ENCODE data around the gene RPS6KA4. TPM values are rescaled to one million over a fixed set of nuclear protein-coding genes. Genes with fewer than 3 reads are reported as not detected.

RPS6KA4 gene
- polyA plus RNA-seq, 1 of the 3 experiments (the other 2 are of a cell fraction), result 43.4 TPM

DNA sequence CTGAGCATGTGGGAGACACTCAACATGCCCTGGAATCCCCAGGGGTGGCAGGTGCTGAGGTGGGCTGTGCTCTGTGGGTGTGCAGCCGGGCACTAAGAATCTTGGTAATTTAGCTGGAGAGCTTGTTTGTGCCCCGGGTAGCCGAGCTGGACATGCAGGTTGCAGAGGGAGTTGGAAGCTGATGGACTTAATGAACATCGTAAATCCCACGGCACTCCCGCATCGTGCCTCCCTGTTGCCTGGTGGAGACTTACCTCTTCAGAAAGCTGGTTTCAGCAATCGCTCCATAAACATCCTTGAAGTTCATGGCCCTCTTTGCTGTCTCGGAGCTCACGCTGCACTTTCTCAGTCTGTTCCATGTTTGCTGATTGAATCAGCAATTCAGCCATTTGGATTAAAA is 29.9 kb downstream of the RPS6KA4 start:
- CTCF ChIA-PET, result interaction anchor here (1.4 kb wide), 1 partner anchor 261 kb away, joined by 3 read pairs; no protein-coding TSS in a partner anchor
- TF ChIP-seq GABPA (IDR thresholded peaks at IDR 0.05; ENCODE audit: low read depth) (no peak), TAF1 (IDR thresholded peaks at IDR 0.05; ENCODE audit: borderline replicate concordance, low read depth, low read length) (no peak), FOSL2 (IDR thresholded peaks at IDR 0.05; ENCODE audit: borderline replicate concordance, low read depth) (no peak), FOXJ3 (CRISPR knock-in tag; IDR thresholded peaks at IDR 0.05) (no peak), TCF12 (IDR thresholded peaks at IDR 0.05) (no peak), ELF1 (IDR thresholded peaks at IDR 0.05) (no peak), JUND (IDR thresholded peaks at IDR 0.05) (no peak), EP300 (IDR thresholded peaks at IDR 0.05; ENCODE audit: borderline replicate concordance in 1 of 2, low read depth in 1 of 2, low read length in 1 of 2) (no peak), RFX5 (IDR thresholded peaks at IDR 0.05; ENCODE audit: low read length) (no peak)
- TF ChIP-seq, protein P1, sequence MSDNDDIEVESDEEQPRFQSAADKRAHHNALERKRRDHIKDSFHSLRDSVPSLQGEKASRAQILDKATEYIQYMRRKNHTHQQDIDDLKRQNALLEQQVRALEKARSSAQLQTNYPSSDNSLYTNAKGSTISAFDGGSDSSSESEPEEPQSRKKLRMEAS (IDR thresholded peaks at IDR 0.05; ENCODE audit: low read depth), result no peak
- TF ChIP-seq, protein P2, sequence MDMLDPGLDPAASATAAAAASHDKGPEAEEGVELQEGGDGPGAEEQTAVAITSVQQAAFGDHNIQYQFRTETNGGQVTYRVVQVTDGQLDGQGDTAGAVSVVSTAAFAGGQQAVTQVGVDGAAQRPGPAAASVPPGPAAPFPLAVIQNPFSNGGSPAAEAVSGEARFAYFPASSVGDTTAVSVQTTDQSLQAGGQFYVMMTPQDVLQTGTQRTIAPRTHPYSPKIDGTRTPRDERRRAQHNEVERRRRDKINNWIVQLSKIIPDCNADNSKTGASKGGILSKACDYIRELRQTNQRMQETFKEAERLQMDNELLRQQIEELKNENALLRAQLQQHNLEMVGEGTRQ (IDR thresholded peaks at IDR 0.05; ENCODE audit: borderline replicate concordance, low read depth, low read length), result no peak
- TF ChIP-seq, protein P3, sequence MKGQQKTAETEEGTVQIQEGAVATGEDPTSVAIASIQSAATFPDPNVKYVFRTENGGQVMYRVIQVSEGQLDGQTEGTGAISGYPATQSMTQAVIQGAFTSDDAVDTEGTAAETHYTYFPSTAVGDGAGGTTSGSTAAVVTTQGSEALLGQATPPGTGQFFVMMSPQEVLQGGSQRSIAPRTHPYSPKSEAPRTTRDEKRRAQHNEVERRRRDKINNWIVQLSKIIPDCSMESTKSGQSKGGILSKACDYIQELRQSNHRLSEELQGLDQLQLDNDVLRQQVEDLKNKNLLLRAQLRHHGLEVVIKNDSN (IDR thresholded peaks at IDR 0.05; ENCODE audit: borderline replicate concordance, low read depth), result no peak
- no peaks in the 10 kb centered on the region for H3K9me3 ChIP-seq
- no peaks in the 10 kb centered on the region for H3K79me2 ChIP-seq (ENCODE audit: insufficient read depth)
- H3K9me2 ChIP-seq, result no peaks in the 10 kb centered on the region
- H4K20me1 ChIP-seq (ENCODE audit: insufficient read depth), result no peaks in the 10 kb centered on the region
- no peaks in the 10 kb centered on the region for H3K36me3 ChIP-seq (replicated peaks in 1 of 2; ENCODE audit: control insufficient read depth in 1 of 2, insufficient read depth in 2 of 2, low read length in 1 of 2)
- no peak overlapping the region for H3K4me2 ChIP-seq
- POLR2A ChIA-PET, result interaction anchor here (0.8 kb wide), 1 partner anchor 15 kb away, joined by 3 read pairs; no protein-coding TSS in a partner anchor
- no peak overlapping the region for H3K27ac ChIP-seq (ENCODE audit: low read depth in 2 of 2, low read length in 1 of 2)
- H3K4me3 ChIP-seq (ENCODE audit: low read depth in 2 of 2, low read length in 1 of 2), result no peak overlapping the region
- H3K4me1 ChIP-seq (ENCODE audit: control insufficient read depth in 1 of 2, insufficient read depth in 2 of 2, low read depth in 1 of 2, low read length in 1 of 2), result no peaks in the 10 kb centered on the region; a peak in 1 of 4 replicates
- no peaks in the 10 kb centered on the region; the same call in 1 of the 2 replicates for H3K27me3 ChIP-seq (ENCODE audit: insufficient read depth)
- WGBS (ENCODE audit: low lambda C conversion rate), result 55% methylated on average over 10 of the region's 10 CpGs
- DNase-seq, result no peak
- no peak overlapping the region for H2AFZ ChIP-seq (ENCODE audit: low read depth)
- no peaks in the 10 kb centered on the region for H3F3A ChIP-seq (replicated peaks; ENCODE audit: insufficient read depth)
- H3K9ac ChIP-seq, result no peak overlapping the region

DNA sequence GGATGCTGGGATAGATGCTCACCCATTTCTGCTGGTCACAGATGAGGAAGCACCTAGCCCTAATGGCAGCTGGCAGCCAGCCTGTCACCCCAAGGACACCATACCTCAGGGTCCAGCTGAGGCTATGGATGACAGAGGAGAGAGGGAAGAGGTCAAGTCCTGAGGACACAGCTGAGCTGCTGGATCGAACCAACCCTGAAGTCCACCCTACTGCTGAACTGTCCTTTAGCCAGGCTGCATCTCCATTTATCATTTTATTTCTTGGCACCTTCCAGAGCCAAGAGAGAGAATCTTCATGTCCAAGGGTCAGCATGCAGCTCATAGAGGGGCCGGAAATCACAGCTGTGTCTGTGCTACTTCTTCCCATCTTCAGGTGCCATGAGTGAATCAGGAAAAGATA is 30.9 kb downstream of the RPS6KA4 start:
- ChIA-PET POLR2A (interaction anchor here (0.8 kb wide), 1 partner anchor 16 kb away, joined by 3 read pairs; no protein-coding TSS in a partner anchor), CTCF (interaction anchor here (1.0 to 2.7 kb wide), 3 partner anchors 17 to 260 kb away, joined by 3 to 11 read pairs (median 3); no protein-coding TSS in a partner anchor)
- no peak for DNase-seq
- Histone ChIP-seq H3K4me1 (ENCODE audit: control insufficient read depth in 1 of 2, insufficient read depth in 2 of 2, low read depth in 1 of 2, low read length in 1 of 2) (no peaks in the 10 kb centered on the region; a peak in 1 of 4 replicates), H3K27ac (ENCODE audit: low read depth in 2 of 2, low read length in 1 of 2) (no peak overlapping the region), H3K27me3 (ENCODE audit: insufficient read depth) (peaks cover 4% of the 10 kb centered on the region; the same call in 1 of the 2 replicates), H3K4me3 (ENCODE audit: low read depth in 2 of 2, low read length in 1 of 2) (no peak overlapping the region), H4K20me1 (ENCODE audit: insufficient read depth) (no peaks in the 10 kb centered on the region), H3K9me2 (no peaks in the 10 kb centered on the region), H3K9me3 (no peaks in the 10 kb centered on the region), H3F3A (replicated peaks; ENCODE audit: insufficient read depth) (no peaks in the 10 kb centered on the region), H2AFZ (ENCODE audit: low read depth) (no peak overlapping the region), H3K79me2 (ENCODE audit: insufficient read depth) (no peaks in the 10 kb centered on the region), H3K4me2 (no peak overlapping the region), H3K36me3 (replicated peaks in 1 of 2; ENCODE audit: control insufficient read depth in 1 of 2, insufficient read depth in 2 of 2, low read length in 1 of 2) (no peaks in the 10 kb centered on the region), H3K9ac (no peak overlapping the region)
- 33% methylated on average over 2 of the region's 2 CpGs for WGBS (ENCODE audit: low lambda C conversion rate)
- TF ChIP-seq, protein P4, sequence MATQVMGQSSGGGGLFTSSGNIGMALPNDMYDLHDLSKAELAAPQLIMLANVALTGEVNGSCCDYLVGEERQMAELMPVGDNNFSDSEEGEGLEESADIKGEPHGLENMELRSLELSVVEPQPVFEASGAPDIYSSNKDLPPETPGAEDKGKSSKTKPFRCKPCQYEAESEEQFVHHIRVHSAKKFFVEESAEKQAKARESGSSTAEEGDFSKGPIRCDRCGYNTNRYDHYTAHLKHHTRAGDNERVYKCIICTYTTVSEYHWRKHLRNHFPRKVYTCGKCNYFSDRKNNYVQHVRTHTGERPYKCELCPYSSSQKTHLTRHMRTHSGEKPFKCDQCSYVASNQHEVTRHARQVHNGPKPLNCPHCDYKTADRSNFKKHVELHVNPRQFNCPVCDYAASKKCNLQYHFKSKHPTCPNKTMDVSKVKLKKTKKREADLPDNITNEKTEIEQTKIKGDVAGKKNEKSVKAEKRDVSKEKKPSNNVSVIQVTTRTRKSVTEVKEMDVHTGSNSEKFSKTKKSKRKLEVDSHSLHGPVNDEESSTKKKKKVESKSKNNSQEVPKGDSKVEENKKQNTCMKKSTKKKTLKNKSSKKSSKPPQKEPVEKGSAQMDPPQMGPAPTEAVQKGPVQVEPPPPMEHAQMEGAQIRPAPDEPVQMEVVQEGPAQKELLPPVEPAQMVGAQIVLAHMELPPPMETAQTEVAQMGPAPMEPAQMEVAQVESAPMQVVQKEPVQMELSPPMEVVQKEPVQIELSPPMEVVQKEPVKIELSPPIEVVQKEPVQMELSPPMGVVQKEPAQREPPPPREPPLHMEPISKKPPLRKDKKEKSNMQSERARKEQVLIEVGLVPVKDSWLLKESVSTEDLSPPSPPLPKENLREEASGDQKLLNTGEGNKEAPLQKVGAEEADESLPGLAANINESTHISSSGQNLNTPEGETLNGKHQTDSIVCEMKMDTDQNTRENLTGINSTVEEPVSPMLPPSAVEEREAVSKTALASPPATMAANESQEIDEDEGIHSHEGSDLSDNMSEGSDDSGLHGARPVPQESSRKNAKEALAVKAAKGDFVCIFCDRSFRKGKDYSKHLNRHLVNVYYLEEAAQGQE (IDR thresholded peaks at IDR 0.05; ENCODE audit: low read depth, low read length), result no peak
- TF ChIP-seq, protein P2 (IDR thresholded peaks at IDR 0.05; ENCODE audit: borderline replicate concordance, low read depth, low read length), result no peak
- TF ChIP-seq YY1 (IDR thresholded peaks at IDR 0.05; ENCODE audit: low read depth) (no peak), FOXJ3 (CRISPR knock-in tag; IDR thresholded peaks at IDR 0.05) (no peak), NRF1 (IDR thresholded peaks at IDR 0.05; ENCODE audit: low read depth, low read length) (no peak), JUND (IDR thresholded peaks at IDR 0.05) (no peak), RCOR1 (IDR thresholded peaks at IDR 0.05; ENCODE audit: low read length) (no peak)
- TF ChIP-seq, protein P5, sequence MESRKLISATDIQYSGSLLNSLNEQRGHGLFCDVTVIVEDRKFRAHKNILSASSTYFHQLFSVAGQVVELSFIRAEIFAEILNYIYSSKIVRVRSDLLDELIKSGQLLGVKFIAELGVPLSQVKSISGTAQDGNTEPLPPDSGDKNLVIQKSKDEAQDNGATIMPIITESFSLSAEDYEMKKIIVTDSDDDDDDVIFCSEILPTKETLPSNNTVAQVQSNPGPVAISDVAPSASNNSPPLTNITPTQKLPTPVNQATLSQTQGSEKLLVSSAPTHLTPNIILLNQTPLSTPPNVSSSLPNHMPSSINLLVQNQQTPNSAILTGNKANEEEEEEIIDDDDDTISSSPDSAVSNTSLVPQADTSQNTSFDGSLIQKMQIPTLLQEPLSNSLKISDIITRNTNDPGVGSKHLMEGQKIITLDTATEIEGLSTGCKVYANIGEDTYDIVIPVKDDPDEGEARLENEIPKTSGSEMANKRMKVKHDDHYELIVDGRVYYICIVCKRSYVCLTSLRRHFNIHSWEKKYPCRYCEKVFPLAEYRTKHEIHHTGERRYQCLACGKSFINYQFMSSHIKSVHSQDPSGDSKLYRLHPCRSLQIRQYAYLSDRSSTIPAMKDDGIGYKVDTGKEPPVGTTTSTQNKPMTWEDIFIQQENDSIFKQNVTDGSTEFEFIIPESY (IDR thresholded peaks at IDR 0.05; ENCODE audit: borderline replicate concordance, low read depth), result no peak
- TF ChIP-seq, protein P6, sequence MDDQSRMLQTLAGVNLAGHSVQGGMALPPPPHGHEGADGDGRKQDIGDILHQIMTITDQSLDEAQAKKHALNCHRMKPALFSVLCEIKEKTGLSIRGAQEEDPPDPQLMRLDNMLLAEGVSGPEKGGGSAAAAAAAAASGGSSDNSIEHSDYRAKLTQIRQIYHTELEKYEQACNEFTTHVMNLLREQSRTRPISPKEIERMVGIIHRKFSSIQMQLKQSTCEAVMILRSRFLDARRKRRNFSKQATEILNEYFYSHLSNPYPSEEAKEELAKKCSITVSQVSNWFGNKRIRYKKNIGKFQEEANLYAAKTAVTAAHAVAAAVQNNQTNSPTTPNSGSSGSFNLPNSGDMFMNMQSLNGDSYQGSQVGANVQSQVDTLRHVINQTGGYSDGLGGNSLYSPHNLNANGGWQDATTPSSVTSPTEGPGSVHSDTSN (IDR thresholded peaks at IDR 0.05), result no peak

All from SK-N-SH (cell line).